K562 (cell line): ENCODE measurements around the gene RIIAD1. TPM values are rescaled to one million over a fixed set of nuclear protein-coding genes. Genes with fewer than 3 reads are reported as not detected.

Experiments used
- BMI1 ChIP-seq: fragments of 150-350 bp; IDR thresholded peaks from 2 replicates; pipeline ENCODE4 v1.6.1; 2014; ENCODE audit warnings: low read length
- CEBPB ChIP-seq: fragments of 450-650 bp; IDR thresholded peaks from 2 replicates; pipeline ENCODE4 v1.6.1; 2016; ENCODE audit warnings: missing genetic modification characterization, missing compliant biosample characterization
- CREB3 ChIP-seq: fragments of 450-650 bp; conservative IDR thresholded peaks from 2 replicates; pipeline ENCODE4 v1.6.1; 2016; ENCODE audit warnings: missing genetic modification characterization, low read depth, mild to moderate bottlenecking, missing compliant biosample characterization, moderate library complexity
- E2F3 ChIP-seq: fragments of 250-450 bp; sonication (Bioruptor Pico); IDR thresholded peaks from 2 replicates; pipeline ENCODE4 v1.4.0; 2020; ENCODE audit warnings: mild to moderate bottlenecking
- ETV1 ChIP-seq: fragments of 450-650 bp; conservative IDR thresholded peaks from 2 replicates; pipeline ENCODE4 v1.6.1; 2016; ENCODE audit warnings: missing genetic modification characterization, control low read depth, low read depth, missing compliant biosample characterization
- HNRNPL ChIP-seq: fragments of 200-400 bp; formaldehyde crosslinking; IDR thresholded peaks from 2 replicates; pipeline ENCODE4 v1.6.1; 2017; ENCODE audit warnings: low read depth, mild to moderate bottlenecking, low read length
- KDM2B ChIP-seq: fragments of 250-450 bp; sonication (Bioruptor Pico); IDR thresholded peaks from 2 replicates; pipeline ENCODE4 v1.8.0; 2021; ENCODE audit warnings: mild to moderate bottlenecking, moderate library complexity
- MEIS2 ChIP-seq: fragments of 450-650 bp; IDR thresholded peaks from 2 replicates; pipeline ENCODE4 v1.6.1; 2014; ENCODE audit warnings: mild to moderate bottlenecking; ENCODE audit not compliant: partially characterized antibody
- RBBP5 ChIP-seq: fragments of 200-600 bp; sonication (generic); IDR thresholded peaks from 2 replicates; pipeline ENCODE4 v1.6.1; 2012; ENCODE audit warnings: borderline replicate concordance, mild to moderate bottlenecking, low read length, control low read depth, inconsistent platforms; ENCODE audit not compliant: insufficient read depth, poor library complexity, severe bottlenecking
- SAFB ChIP-seq: fragments of 200-400 bp; formaldehyde crosslinking; IDR thresholded peaks from 2 replicates; pipeline ENCODE4 v1.6.1; 2017; ENCODE audit warnings: low read depth, low read length, borderline replicate concordance
- ZNF764 ChIP-seq: fragments of 250-450 bp; sonication (Bioruptor Pico); IDR thresholded peaks from 2 replicates; pipeline ENCODE4 v1.4.0; 2020; ENCODE audit warnings: low read depth, mild to moderate bottlenecking, moderate library complexity
- polyA plus RNA-seq, 8 experiments: library from polyadenylated mRNA; depleted of rRNA in 4 of 8; stranded (reverse) in 5 of 8; unstranded in 3 of 8; fragments of >200 nt; fragmentation: Nextera tagmentation in 2 of 8; fragmentation: Illumina TruSeq in 1 of 8; extraction: Ambion mirVana in 2 of 8; extraction: Trizol in 1 of 8; gene quantifications; 2 replicates each; pipeline versions ENCODE4 v1.2.1 to v1.2.3, GENCODE V29; 2011 to 2014; ENCODE audit warnings: inconsistent platforms in 1 of 8, missing spikeins in 1 of 8
- total RNA-seq, 7 experiments: library from RNA; depleted of rRNA in 6 of 7; stranded (reverse); fragments of >200 nt in 6 of 7; fragmentation: Illumina TruSeq in 2 of 7; extraction: Trizol in 2 of 7; gene quantifications; 2 replicates each; pipeline versions ENCODE4 v1.2.1 to v1.2.3, GENCODE V29; 2011 to 2021; ENCODE audit warnings: low replicate concordance in 1 of 7
- TF ChIP-seq, protein P1 (sequence below): fragments of 250-450 bp; sonication (Bioruptor Pico); IDR thresholded peaks from 2 replicates; pipeline ENCODE4 v1.8.0; 2022; ENCODE audit warnings: inconsistent platforms
- TF ChIP-seq, protein P2 (sequence below): fragments of 450-650 bp; IDR thresholded peaks from 2 replicates; pipeline ENCODE4 v1.6.1; 2018; ENCODE audit warnings: mild to moderate bottlenecking, low read depth; ENCODE audit not compliant: partially characterized antibody
- TF ChIP-seq, protein P3 (sequence below): IDR thresholded peaks from 2 replicates; pipeline ENCODE4 v1.6.1; 2011; ENCODE audit not compliant: insufficient read length; ENCODE audit errors: extremely low read depth
- TF ChIP-seq, protein P4 (sequence below): IDR thresholded peaks from 2 replicates; pipeline ENCODE4 v1.6.1; 2016; ENCODE audit warnings: missing genetic modification characterization, missing compliant biosample characterization

The RIIAD1 gene
- total and polyA plus RNA-seq, 9 of the 15 experiments (the other 6 are each of a cell fraction or from before 2014, with no cell fraction given), result not detected

DNA sequence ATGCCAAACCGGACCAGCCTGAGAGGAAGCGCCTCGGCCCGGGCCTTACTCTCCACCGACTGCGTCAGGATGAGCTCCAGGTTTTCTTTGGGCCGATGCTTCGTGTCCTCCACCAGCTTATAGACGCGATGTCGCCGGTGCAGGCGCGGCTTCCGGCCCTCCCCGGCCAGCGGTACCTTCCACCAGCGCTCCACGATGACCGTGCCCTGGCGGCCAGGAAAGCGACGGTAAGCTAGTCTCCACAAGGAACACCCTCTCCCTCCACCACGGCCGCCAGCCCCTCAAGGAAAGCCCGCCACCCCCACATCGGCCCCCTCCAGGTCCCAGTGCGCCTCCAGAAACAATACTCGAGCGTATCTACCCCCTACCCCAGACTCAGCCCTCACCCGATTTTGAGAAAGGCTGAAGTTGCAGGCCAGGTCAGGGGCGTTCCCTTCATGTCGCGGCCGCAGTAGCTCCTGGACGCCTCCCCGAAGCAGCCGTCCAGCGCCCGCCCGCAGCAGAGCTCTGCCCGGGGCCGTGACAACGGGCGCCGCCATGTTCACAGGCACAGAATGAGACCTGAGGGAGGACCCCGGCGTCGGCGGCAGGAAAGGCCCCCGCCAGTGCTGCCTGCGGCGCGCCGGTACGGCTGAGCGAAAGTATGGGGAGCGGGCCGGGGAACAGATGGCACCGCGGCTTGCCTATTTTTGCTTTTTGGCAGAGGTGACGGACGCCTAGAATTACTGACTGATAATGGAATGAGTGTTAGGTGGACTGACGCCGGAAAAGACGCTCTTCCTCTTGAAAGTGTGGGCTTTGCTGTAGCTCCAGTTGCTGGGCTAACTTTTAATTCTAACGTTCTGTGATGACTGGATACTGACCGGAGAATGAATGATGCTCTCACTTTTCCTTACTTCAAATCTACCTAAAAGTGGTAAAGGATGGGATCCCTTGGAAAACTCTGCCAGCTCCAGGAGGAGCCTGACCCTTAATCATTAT, 41.9 kb downstream of the RIIAD1 start, which contains the start of gene MRPL9 (continued):
- TF ChIP-seq CREB3 (tag), result 0 out of 2 replicates have a peak, but pooled peaks have one; percentile 30
- no peak for TF ChIP-seq HNRNPL
- TF ChIP-seq MEIS2, result no peak
- TF ChIP-seq, protein P1, sequence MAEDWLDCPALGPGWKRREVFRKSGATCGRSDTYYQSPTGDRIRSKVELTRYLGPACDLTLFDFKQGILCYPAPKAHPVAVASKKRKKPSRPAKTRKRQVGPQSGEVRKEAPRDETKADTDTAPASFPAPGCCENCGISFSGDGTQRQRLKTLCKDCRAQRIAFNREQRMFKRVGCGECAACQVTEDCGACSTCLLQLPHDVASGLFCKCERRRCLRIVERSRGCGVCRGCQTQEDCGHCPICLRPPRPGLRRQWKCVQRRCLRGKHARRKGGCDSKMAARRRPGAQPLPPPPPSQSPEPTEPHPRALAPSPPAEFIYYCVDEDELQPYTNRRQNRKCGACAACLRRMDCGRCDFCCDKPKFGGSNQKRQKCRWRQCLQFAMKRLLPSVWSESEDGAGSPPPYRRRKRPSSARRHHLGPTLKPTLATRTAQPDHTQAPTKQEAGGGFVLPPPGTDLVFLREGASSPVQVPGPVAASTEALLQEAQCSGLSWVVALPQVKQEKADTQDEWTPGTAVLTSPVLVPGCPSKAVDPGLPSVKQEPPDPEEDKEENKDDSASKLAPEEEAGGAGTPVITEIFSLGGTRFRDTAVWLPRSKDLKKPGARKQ (CRISPR knock-in tag), result no peak
- TF ChIP-seq BMI1, result no peak
- peak; percentile 71 for TF ChIP-seq ETV1 (tag)
- TF ChIP-seq SAFB, result no peak
- TF ChIP-seq, protein P2, sequence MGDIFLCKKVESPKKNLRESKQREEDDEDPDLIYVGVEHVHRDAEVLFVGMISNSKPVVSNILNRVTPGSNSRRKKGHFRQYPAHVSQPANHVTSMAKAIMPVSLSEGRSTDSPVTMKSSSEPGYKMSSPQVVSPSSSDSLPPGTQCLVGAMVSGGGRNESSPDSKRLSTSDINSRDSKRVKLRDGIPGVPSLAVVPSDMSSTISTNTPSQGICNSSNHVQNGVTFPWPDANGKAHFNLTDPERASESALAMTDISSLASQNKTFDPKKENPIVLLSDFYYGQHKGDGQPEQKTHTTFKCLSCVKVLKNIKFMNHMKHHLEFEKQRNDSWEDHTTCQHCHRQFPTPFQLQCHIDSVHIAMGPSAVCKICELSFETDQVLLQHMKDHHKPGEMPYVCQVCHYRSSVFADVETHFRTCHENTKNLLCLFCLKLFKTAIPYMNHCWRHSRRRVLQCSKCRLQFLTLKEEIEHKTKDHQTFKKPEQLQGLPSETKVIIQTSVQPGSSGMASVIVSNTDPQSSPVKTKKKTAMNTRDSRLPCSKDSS, result no peak
- TF ChIP-seq, protein P3, sequence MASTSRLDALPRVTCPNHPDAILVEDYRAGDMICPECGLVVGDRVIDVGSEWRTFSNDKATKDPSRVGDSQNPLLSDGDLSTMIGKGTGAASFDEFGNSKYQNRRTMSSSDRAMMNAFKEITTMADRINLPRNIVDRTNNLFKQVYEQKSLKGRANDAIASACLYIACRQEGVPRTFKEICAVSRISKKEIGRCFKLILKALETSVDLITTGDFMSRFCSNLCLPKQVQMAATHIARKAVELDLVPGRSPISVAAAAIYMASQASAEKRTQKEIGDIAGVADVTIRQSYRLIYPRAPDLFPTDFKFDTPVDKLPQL, result no peak
- 0 out of 2 replicates have a peak, but pooled peaks have one; percentile 10 for TF ChIP-seq KDM2B (CRISPR knock-in tag)
- no peak for TF ChIP-seq E2F3 (CRISPR knock-in tag)
- TF ChIP-seq ZNF764, result no peak
- TF ChIP-seq, protein P4, sequence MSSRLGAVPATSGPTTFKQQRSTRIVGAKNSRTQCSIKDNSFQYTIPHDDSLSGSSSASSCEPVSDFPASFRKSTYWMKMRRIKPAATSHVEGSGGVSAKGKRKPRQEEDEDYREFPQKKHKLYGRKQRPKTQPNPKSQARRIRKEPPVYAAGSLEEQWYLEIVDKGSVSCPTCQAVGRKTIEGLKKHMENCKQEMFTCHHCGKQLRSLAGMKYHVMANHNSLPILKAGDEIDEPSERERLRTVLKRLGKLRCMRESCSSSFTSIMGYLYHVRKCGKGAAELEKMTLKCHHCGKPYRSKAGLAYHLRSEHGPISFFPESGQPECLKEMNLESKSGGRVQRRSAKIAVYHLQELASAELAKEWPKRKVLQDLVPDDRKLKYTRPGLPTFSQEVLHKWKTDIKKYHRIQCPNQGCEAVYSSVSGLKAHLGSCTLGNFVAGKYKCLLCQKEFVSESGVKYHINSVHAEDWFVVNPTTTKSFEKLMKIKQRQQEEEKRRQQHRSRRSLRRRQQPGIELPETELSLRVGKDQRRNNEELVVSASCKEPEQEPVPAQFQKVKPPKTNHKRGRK, result no peak
- peak; percentile 93 for TF ChIP-seq RBBP5
- no peak for TF ChIP-seq CEBPB
